ENCODE results near the gene AP3S1. TPM values are rescaled to one million over a fixed set of nuclear protein-coding genes. Genes with fewer than 3 reads are reported as not detected.

AP3S1 gene
- total and polyA plus RNA-seq, 2 of the 13 experiments (the other 11 are each of a cell fraction or from before 2014, with no cell fraction given) = 50.5 to 85.9 TPM

GRCh38 chr5:115962565-115963402 is 121.0 kb downstream of the AP3S1 start (continued):
- TF ChIP-seq ZNF281 (CRISPR knock-in tag; IDR thresholded peaks at IDR 0.05; ENCODE audit: borderline replicate concordance) = no peak
- no peak for TF ChIP-seq ZNF34 (CRISPR knock-in tag; IDR thresholded peaks at IDR 0.05; ENCODE audit: borderline replicate concordance)
- TF ChIP-seq TFDP1 (CRISPR knock-in tag; IDR thresholded peaks at IDR 0.05; ENCODE audit: borderline replicate concordance) = 0 out of 2 replicates have a peak, but pooled peaks have one; percentile 14
- TF ChIP-seq ZNF569 (CRISPR knock-in tag; IDR thresholded peaks at IDR 0.05; ENCODE audit: borderline replicate concordance) = no peak
- TF ChIP-seq ZNF253 (CRISPR knock-in tag; IDR thresholded peaks at IDR 0.05; ENCODE audit: borderline replicate concordance) = no peak
- no peak for TF ChIP-seq PCBP1 (IDR thresholded peaks at IDR 0.05; ENCODE audit: borderline replicate concordance, low read depth, low read length)
- no peak for TF ChIP-seq ISX (CRISPR knock-in tag; conservative IDR thresholded peaks at IDR 0.05)
- no peak for TF ChIP-seq MIER2 (CRISPR knock-in tag; IDR thresholded peaks at IDR 0.05)
- no peak for TF ChIP-seq ZNF446 (CRISPR knock-in tag; IDR thresholded peaks at IDR 0.05)
- no peak for TF ChIP-seq FOSL1 (CRISPR knock-in tag; IDR thresholded peaks at IDR 0.05; ENCODE audit: borderline replicate concordance)
- no peak for TF ChIP-seq ZNF782 (CRISPR knock-in tag; IDR thresholded peaks at IDR 0.05; ENCODE audit: borderline replicate concordance)
- TF ChIP-seq ZNF512B (CRISPR knock-in tag; IDR thresholded peaks at IDR 0.05; ENCODE audit: borderline replicate concordance) = no peak
- no peak for TF ChIP-seq RARG (CRISPR knock-in tag; IDR thresholded peaks at IDR 0.05; ENCODE audit: low read depth)
- TF ChIP-seq SYNCRIP (IDR thresholded peaks at IDR 0.05; ENCODE audit: insufficient read depth, low read depth, low read length) = no peak
- no peak for TF ChIP-seq HMGA1 (CRISPR knock-in tag; conservative IDR thresholded peaks at IDR 0.05)
- no peak for TF ChIP-seq STAT6 (CRISPR knock-in tag; IDR thresholded peaks at IDR 0.05; ENCODE audit: borderline replicate concordance)
- no peak for TF ChIP-seq ZNF17 (CRISPR knock-in tag; IDR thresholded peaks at IDR 0.05)
- TF ChIP-seq GATAD2A (CRISPR knock-in tag; IDR thresholded peaks at IDR 0.05) = no peak
- no peak for TF ChIP-seq MAF1 (CRISPR knock-in tag; IDR thresholded peaks at IDR 0.05; ENCODE audit: borderline replicate concordance)

Measured in HepG2 (cell line).